Colonic mucosa (tissue), 4 donors: ENCODE results near the gene SPTBN1. TPM values are rescaled to one million over a fixed set of nuclear protein-coding genes. Genes with fewer than 3 reads are reported as not detected.

ENCODE experiments used
- DNase-seq: peaks from one replicate; pipeline ENCODE4 v3.0.0-alpha.2; 2020
- H3K27ac ChIP-seq: fragments of 200-600 bp; one replicate; pipeline ENCODE4 v1.8.0; 2021
- H3K27me3 ChIP-seq: fragments of 200-600 bp; one replicate; pipeline ENCODE4 v1.8.0; 2021
- H3K36me3 ChIP-seq: fragments of 200-600 bp; one replicate; pipeline ENCODE4 v1.8.0; 2021
- H3K4me1 ChIP-seq: fragments of 200-600 bp; one replicate; pipeline ENCODE4 v1.8.0; 2021; ENCODE audit warnings: mild to moderate bottlenecking
- H3K4me3 ChIP-seq: fragments of 200-600 bp; one replicate; pipeline ENCODE4 v1.8.0; 2021
- H3K9ac ChIP-seq, 2 donors: one replicate each; pipeline ENCODE4 v1.7.0; 2013; ENCODE audit warnings: control low read depth in 2 of 2, low read depth in 2 of 2, low read length in 2 of 2
- H3K9me3 ChIP-seq: fragments of 200-600 bp; one replicate; pipeline ENCODE4 v1.8.0; 2021
- intact Hi-C: fragments of 100-400 bp; cut with DNase I; formaldehyde crosslinking; loops from one replicate; pipeline ENCODE4 v1.14.1; 2022
- total RNA-seq, 2 donors: library from RNA; stranded (reverse); fragmentation: NEBNext Ultra II Directional in 1 of 2; extraction: Animal tissue kit (Norgen Biotek cat#: 25700) in 1 of 2; gene quantifications; one replicate each; pipeline ENCODE4 v1.2.1, GENCODE V29; 2021
- TF ChIP-seq, protein P1 (sequence below): fragments of 200-600 bp; IDR thresholded peaks from one replicate; pipeline ENCODE4 v1.8.0; 2022; ENCODE audit warnings: antibody characterized with exemption, mild to moderate bottlenecking
- donor health status: healthy.
- donor health status: DM: no; HTN: no; CAD: no.
- donor health status: DM: no; HTN: no; CAD: no.

Gene SPTBN1
- total RNA-seq, 2 donors from 2014 or later = 325 to 338 TPM

DNA sequence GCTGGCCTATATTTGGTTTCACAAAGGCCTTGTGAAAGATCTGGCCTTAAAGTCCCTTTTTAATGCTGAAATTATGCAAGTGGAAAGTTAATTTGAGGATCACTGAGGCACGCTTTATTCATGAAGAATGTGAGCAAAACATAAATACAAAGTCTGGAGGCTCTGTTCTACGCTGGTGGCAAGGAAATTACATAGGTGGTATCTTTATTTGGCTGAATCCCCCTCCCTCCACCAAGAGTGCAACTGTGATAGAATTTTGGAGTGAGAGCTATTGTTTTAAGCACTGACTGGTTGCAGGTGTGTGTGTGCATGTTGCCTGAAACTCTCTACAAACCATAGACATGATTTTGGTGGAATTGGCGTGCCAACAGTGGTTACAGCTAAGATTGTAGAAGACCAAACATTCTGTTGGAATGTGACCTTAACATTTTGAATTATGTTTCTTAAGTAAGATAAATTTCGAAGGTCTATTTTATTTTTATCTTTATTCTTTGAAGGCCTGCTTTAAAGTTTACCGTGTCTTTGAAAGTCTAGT, 114.3 kb downstream of the SPTBN1 start:
- Histone ChIP-seq H3K9ac (peak overlapping the region in 1 of 2 donors; percentile 80), H3K36me3 (no peaks in the 10 kb centered on the region)

DNA sequence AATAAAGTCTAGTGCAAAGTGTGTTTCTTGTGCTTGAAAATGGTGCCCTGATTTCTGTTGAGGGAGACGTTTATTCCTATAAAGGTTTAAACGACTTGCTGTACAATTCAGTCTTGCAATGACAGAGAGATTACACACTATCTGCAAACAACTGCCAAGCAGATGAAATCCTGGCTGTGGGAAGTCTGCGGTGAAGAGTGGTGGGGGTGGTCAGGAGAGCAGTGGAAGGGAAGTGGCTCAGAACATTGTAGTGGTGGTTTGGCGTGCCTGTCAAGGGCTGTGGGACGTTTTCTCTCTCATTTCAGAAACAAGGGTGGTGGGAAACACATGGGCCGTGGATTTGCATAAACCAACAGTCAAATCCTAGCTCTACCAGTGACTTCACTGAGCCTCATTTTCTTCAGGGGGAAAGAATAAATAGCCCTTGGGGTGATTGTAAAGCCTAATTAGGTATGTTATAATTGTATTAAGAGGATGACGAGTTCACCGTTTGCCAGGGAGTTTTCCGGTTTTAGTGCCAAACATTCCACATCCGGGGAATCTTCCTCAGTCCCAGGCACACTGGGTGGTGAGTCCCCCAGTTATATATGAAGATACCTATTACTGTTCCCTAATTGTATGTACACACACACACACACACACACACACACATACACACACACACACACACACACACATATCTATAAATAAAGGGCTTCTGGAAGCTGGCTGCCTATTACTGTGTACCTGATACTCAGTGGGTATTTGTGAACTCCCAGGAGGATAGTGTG, 115.0 kb downstream of the SPTBN1 start:
- intact Hi-C loops = no loop called here
- Histone ChIP-seq H3K27me3 (no peaks in the 10 kb centered on the region), H3K27ac (peak overlapping the region; percentile 88), H3K36me3 (no peaks in the 10 kb centered on the region), H3K9me3 (no peaks in the 10 kb centered on the region), H3K4me1 (peaks cover 37% of the 10 kb centered on the region), H3K9ac (peak overlapping the region in 1 of 2 donors; percentile 80), H3K4me3 (no peak overlapping the region)
- TF ChIP-seq, protein P1, sequence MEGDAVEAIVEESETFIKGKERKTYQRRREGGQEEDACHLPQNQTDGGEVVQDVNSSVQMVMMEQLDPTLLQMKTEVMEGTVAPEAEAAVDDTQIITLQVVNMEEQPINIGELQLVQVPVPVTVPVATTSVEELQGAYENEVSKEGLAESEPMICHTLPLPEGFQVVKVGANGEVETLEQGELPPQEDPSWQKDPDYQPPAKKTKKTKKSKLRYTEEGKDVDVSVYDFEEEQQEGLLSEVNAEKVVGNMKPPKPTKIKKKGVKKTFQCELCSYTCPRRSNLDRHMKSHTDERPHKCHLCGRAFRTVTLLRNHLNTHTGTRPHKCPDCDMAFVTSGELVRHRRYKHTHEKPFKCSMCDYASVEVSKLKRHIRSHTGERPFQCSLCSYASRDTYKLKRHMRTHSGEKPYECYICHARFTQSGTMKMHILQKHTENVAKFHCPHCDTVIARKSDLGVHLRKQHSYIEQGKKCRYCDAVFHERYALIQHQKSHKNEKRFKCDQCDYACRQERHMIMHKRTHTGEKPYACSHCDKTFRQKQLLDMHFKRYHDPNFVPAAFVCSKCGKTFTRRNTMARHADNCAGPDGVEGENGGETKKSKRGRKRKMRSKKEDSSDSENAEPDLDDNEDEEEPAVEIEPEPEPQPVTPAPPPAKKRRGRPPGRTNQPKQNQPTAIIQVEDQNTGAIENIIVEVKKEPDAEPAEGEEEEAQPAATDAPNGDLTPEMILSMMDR = no peak
- DNase-seq = peak; percentile 70

More for the DNA sequence above, 114.3 kb downstream of the SPTBN1 start:
- TF ChIP-seq, protein P1 = no peak
- H3K4me1 ChIP-seq = peaks cover 30% of the 10 kb centered on the region
- H3K4me3 ChIP-seq = no peak overlapping the region
- no peak for DNase-seq
- no peaks in the 10 kb centered on the region for H3K27me3 ChIP-seq
- intact Hi-C loops = no loop called here
- peak overlapping the region; percentile 88 for H3K27ac ChIP-seq
- H3K9me3 ChIP-seq = no peaks in the 10 kb centered on the region

DNA sequence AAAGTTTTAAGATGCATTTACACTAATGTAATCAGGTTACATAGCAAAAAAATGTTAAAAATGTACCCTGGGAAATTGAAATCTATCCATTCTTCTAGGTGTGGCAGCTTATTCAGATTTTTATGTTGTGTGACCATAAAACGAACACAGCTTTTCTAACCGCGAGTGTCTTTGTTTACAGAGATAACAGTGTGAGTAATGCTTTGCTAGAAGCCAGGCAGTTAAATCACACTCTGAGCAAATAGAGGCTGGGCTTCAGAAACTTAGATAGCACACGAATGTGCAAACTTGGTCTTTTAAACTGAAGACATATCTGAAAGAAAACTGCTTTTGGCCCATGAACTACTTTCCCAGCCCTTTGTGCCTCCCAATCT, 116.1 kb downstream of the SPTBN1 start:
- Histone ChIP-seq H3K27me3 (no peaks in the 10 kb centered on the region), H3K4me3 (no peak overlapping the region), H3K9me3 (no peaks in the 10 kb centered on the region), H3K9ac (peak overlapping the region in 1 of 2 donors; percentile 80), H3K27ac (peak overlapping the region; percentile 88), H3K36me3 (no peaks in the 10 kb centered on the region), H3K4me1 (peaks cover 38% of the 10 kb centered on the region)
- TF ChIP-seq, protein P1 = no peak
- intact Hi-C loops = no loop called here
- DNase-seq = peak; percentile 57

DNA sequence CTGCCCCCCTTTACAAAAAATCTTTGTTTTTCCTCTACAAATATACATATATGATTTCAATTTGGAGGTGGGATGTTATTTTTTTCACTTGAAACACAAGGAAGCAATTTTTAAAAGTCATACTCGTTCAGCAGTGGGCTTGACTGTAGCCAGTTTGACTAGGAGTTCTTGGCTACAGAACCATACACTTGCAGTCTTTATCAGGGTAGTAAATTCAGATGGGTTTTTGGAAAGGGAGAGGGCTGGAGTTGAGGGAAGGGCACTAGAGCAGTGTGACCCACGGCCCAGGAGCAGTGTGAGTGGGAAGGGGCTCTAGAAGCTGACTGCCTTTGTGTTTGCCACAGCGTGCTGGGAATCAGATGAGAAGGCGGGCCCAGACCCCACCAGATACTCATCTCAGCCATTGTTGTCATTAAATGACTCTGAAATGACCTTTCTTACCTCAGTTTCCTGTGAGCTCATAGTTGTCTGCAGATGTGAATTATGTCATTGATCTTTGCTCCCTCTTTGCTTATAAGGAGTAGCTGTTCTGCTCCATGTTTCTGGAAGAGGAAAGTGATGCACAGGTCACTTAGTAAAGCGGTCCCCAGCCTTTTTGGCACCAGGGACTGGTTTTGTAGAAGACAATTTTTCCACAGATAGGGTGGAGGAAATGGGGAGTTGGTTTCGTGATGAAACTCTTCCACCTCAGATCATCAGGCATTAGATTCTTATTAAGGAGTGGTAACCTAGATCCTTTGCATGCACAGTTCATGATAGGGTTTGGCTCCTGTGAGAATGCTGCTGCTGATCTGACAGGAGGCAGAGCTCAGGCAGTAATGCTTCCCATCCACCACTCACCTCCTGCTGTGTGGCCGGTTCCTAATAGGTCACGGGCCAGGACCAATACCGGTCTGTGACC, 116.8 kb downstream of the SPTBN1 start:
- DNase-seq = no peak
- Histone ChIP-seq H3K9me3 (no peaks in the 10 kb centered on the region), H3K36me3 (no peaks in the 10 kb centered on the region), H3K4me3 (no peak overlapping the region), H3K27me3 (no peaks in the 10 kb centered on the region), H3K9ac (peak overlapping the region; percentile 54 to 80), H3K27ac (peak overlapping the region; percentile 88), H3K4me1 (peaks cover 43% of the 10 kb centered on the region)
- intact Hi-C loops = no loop called here
- TF ChIP-seq, protein P1 = no peak

DNA sequence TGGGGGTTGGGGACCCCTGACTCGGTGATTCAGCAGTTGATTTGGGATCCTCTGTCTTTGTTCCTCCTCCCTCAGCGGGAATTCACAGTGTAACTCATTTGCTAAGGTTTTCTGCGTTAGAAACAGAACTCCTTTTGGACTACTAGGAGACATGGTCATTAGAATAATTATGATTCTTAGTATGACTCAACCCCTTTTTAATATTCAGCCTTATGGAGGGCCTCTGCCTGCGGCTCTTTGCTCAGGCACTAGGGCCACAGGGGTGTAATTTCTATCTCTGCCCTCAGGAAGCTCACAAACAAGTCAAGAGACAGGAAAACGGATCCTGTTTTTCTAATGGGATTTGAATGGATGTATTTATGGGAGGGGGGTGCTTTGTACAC, 117.4 kb downstream of the SPTBN1 start:
- Histone ChIP-seq H3K27ac (peak overlapping the region; percentile 88), H3K4me3 (no peak overlapping the region), H3K36me3 (no peaks in the 10 kb centered on the region), H3K9ac (peak overlapping the region; percentile 54 to 80), H3K27me3 (no peaks in the 10 kb centered on the region), H3K9me3 (no peaks in the 10 kb centered on the region), H3K4me1 (peaks cover 46% of the 10 kb centered on the region)
- DNase-seq = no peak
- intact Hi-C loops = no loop called here
- TF ChIP-seq, protein P1 = no peak
